NCI-H510A treated with DMSO at 0.1 percent for 48 hours (cell line): ENCODE data around the gene SFN.

Source experiments
- DNase-seq: peaks from one replicate; lab custom pipeline; 2025; lab: John Stamatoyannopoulos, UW

SFN gene

DNA sequence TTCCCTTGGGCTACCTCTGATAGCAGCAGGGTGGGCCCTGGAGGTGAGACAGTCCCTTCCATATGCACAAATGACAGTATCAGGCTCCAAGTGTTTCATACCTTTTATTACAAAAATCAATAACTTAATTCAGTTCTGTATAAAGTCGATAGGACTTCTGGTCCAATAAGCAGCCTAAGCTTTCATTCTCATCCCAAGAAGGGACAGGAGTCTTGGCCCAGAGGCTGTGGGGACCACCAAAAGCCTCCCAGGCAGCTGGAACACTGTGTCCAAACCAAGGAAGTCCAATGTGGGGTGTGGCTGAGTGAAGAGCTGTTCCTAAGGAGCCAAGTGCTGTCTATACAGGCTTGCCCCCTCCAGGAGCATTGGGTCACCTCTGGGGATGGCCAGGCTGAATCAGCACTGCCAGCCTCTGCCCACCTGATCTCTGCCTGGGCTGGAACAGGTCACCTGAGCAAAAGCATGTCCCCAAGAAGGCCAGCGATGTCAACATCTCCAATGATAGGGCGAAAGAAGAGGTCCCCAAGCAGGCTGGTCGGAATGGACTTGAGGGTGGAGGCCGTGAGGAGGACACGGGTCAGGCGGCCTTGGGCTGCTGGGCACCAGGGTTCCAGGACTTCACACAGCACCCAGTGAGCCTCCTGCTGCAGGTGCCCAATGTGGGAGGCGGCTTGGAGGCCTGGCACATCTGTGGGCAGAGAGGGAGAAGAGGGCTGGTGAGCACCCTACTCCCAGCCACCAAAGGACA lies 48.6 kb downstream of the SFN start:
- no peak for DNase-seq

- DNase-seq: no peak
Observed at GRCh38 chr1:26912147-26912490, 49.2 kb downstream of the SFN start.

GRCh38 chr1:26913389-26913753 lies 50.4 kb downstream of the SFN start:
- no peak for DNase-seq
